SIG-M5 treated with dmso at 0.1 percent for 504 hours (cell line): Measurements from ENCODE around the gene SDC4.

ENCODE experiments used
- DNase-seq: peaks from one replicate; lab custom pipeline; 2025; ENCODE audit not compliant: unreplicated experiment; lab: John Stamatoyannopoulos, UW

The SDC4 gene

DNA sequence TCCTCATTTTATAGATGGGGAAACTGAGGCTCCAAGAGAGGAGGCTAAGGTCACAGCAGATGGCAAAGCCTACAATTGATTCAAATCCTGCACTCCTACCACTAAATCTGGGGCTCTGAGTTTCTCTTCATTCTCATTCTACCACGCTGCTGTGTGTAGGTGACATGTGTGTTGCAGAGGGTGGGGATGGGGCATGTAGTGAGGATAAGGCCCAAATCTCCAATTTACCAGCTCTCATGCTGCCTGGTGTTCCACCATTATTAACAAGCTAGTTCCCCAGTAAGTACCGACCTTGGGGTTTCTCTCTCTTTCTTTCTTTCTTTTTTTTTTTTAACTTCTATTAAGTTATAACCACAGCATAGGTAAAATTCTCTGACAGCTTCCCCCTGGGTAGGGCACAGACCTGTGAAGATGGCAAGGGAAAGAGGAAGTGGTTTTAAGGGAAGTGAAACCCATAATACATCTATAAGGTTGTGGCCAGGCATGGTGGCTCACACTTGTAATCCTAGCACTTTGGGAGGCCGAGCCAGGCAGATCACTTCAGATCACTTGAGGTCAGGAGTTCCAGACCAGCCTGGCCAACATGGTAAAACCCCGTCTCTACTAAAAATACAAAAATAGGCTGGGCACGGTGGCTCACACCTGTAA lies 27.2 kb downstream of the SDC4 start:
- peak; percentile 91 for DNase-seq

DNA sequence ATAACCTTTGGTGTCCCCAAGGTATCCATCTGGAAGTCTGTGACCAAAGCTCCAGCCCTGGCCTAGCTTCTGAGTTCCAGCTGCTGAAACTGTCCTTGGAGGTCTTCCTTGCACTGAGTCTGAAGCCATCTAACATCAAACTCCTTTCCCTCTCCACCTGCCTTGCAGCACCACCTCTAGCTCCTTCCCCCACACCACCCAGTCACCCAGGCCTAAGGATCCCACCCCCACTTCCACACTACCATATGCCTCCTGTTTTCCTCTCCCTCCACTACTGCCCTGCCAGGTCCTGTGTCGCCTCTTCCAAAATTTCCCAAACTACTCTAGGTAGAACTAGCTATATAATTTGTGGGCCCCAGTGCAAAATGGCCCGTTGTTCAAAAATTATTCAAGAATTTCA lies 29.3 kb downstream of the SDC4 start:
- DNase-seq, result no peak

DNA sequence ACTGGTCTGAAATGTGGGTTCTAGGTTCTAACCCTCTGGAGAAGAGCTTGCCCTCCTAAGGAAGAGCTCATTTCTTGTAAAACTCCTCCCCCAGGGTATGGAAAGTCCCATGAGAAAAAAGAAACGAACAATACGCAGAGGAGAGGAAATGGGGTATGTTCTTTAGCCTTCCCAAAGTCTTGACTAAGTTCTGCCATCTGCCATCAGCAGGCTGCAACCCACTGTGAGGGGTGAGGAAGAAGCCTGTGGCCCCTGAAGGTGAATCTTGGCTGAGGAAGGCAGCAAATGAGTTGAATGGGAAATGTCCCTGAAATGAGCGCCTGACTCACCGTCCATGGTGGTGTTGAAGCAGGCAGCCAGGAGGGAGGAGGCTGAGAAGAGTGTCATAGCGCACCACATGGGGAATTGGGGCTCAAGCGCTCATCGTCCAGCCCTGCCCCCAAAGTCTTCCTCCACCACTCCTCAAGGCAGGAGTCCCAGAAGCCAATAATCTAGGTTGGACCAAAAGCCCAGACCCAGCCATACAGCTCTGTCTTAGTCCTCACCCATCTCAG lies 29.8 kb downstream of the SDC4 start:
- no peak for DNase-seq

DNA sequence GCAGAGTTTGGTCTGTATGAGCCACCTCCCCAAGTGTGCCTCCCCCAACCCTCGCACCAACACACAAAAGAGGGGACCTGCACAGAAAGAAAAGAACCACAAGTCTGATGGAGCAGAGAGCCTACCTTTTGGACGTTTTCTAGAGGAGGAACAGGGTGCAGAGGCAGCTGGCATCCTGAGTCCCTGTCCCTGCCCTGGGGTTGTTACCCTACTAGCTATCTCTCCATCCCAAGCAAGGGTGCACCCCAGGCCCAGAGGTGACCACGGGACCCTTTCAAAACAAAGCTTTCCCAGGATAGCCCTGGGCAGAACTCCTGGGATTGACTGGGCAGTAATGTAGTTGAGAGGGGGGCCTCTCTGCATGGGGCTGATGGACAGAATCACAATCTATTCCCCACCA lies 30.4 kb downstream of the SDC4 start:
- DNase-seq, result no peak

DNA sequence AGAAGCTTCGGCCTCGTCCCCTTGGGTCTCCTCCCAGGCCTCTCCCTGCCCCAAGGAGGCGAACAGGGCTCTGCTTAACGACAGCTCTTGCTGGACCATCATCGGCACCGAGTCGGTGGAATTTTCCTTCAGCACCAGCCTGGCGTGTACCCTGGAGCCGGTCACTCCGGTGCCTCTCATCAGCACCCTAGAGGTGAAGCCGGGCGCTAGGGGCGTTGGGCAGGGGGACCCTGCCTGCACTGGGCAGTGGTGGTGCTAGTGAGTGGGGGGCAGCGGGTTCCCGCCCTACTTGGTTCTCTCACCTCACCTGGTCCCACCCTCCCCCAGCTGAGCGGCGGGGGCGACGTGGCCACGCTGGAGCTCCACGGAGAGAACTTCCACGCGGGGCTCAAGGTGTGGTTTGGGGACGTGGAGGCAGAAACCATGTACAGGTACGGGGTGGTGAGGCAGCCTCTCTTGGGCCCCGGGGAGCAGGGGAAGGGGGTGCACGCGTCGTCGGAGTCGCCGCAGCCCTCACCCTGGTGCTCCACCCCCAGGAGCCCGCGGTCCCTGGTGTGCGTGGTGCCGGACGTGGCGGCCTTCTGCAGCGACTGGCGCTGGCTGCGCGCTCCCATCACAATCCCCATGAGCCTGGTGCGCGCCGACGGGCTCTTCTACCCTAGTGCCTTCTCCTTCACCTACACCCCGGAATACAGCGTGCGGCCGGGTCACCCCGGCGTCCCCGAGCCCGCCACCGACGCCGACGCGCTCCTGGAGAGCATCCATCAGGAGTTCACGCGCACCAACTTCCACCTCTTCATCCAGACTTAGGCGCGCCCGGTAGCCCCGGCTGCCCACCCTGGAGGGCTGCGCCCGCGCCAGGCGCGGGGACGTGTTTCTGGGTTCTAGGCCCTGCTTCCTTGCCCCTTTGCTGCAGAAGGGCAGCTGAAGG lies 31.8 kb downstream of the SDC4 start:
- no peak for DNase-seq

DNA sequence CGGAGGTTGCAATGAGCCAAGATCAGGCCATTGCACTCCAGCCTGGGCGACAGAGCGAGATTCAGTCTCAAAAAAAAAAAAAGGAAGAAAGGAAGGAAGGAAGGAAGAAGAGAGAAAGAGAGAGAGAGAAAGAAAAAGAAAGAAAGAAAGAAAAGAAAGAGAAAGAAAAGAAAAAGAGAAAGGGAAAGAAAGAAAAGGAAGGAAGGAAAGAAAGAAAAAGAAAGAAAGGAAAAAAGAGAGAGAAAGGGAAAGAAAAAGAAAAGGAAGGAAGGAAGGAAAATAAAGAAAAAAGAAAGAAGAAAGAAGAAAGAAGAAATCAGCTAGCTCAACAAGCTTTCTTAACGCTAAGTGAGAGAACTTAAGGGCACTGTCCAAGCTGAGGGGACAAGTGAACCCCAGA lies 32.6 kb downstream of the SDC4 start:
- no peak for DNase-seq

DNA sequence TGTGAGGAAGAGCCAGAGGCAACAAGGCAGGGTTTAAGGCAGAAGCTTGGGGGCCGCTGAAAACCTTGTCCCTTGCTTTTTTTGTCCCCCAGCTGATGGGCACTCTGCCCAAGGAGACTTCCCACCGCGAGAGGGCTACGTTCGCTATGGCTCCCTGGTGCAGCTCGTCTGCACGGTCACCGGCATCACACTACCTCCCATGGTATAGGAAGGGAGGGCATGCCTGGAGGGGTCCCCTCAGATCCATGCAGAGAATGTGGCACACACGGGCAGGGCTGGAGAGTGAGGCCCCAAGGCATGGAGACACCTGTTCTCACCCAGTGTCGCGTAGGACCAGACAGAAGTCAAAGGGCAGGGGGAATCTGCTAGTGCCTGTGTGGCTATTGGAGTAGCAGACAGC lies 34.3 kb downstream of the SDC4 start:
- DNase-seq, result no peak

DNA sequence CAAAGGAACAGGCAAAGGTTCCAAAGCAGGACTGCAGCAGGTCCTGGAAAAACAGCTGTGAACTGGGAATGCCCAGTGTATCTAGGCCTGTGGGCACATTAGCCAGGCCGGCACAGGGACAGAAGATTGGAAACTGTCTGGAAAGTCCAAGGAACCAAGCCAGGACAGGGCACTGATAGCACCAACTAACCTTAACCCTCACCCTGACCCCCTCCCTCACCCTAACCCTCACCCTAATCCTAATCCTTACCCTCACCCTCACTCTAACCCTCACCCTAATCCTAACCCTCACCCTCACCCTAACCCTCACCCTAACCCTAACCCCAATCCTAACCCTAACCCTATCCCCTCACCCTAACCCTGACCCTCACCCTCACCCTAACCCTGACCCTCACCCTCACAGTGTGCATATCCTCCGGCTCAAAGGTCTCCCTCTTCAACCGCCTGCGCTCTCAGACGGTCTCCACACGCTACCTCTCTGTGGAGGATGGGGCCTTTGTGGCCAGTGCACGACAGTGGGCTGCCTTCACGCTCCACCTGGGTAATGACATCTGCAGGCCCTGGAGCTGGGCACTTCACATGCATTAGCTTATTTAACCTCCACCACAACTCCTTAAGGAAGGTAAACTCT lies 35.0 kb downstream of the SDC4 start:
- DNase-seq, result no peak

DNA sequence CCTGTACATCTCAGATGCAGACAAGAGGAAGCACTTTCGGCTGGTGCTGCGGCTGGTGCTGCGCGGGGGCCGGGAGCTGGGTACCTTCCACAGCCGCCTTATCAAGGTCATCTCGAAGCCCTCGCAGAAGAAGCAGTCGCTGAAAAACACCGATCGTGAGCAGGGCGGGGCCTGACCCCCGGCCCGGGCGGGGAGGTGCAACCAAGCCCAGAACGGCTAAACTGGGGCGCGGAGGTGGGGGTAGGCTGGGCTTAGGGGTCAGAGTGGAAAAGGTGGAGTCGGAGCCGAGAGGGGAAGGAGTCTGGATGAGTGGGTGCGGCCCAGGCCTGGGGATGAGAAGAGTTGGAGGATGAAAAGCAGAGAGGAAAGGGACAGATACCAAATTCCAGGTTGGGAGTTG lies 36.0 kb downstream of the SDC4 start:
- no peak for DNase-seq

DNA sequence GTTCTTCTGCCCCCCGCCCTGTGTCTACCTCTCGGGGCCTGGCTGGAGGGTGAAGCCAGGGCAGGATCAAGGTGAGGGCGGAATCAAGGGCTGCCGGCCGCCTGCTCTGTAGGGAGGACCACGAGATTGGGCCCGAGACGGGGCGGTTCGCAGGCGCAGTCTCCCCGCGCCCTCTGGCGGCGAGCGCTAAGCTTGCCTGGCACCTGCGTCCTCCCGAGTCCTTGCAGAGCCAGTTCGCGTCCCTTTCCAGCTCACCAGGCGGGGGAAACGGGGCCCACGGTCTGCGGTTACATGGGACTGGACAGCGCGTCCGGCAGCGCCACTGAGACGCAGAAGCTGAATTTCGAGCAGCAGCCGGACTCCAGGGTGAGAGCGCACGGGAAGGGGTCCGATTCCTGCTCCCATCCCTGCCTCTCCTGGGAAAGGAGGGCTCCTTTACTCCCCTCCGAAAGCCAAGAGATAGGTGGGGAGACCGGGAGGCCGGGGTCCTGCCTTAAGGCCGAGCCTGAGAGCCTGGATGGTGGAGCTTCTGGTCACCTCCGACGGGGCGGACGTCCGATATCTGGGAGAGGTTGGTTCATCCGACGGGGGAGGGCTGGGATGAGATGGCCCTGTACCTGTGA lies 36.5 kb downstream of the SDC4 start:
- peak; percentile 45 for DNase-seq

DNA sequence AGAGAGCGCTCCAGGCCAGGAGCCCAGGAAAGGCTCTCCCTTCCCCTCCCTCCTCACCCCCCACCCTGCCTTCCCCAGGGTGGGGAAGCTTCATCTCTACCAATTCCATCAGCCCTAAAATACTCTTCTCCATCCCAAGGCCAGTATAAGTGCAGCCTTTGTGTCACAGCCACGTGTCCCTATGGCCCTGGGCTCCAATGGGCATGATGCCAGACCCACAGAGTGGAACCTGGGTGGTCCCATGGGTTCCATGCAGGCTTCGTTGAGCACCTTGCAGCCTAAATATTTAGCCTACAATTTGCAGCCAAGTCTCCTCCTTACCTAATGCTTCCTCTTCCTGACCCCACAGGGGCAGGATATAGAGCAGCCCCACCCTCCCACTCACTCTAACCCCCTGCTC lies 39.1 kb downstream of the SDC4 start:
- DNase-seq, result no peak

DNA sequence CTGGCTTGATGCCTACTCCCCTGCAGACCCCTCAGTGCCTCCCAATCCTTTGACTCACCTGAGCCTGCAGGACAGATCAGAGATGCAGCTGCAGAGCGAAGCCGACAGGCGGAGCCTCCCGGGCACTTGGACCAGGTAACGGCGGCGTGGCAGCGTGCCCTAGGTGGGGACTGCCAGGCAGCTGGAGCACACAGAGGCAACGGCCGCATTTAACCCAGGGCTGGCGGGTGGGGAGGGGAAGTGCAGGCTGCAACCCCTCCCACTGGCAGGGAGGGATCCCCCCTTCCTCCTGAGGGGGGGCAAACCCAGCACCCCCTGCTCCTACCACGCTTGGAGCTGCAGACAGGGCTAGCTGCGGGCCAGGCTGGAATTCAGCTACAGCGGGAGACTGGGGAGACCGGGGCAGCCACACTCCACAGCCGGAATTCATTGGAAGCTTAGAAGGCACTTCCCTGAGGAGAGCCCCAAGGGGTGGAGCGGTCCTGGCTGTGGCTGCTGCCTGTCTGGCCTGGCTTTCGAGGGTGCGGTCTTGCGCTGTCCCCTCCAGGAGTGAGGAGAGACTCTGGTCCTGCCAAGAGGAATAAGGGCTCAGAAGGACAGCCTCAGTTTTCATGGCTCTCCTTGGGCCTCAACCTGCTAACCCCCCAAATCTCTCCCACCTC lies 40.0 kb downstream of the SDC4 start, which contains the start of gene MATN4:
Gene MATN4, minus strand, starts transcription at position 183 of the 662 bp plus-strand sequence. CDS start 2,717 bp downstream, outside the sequence.
- no peak for DNase-seq

DNA sequence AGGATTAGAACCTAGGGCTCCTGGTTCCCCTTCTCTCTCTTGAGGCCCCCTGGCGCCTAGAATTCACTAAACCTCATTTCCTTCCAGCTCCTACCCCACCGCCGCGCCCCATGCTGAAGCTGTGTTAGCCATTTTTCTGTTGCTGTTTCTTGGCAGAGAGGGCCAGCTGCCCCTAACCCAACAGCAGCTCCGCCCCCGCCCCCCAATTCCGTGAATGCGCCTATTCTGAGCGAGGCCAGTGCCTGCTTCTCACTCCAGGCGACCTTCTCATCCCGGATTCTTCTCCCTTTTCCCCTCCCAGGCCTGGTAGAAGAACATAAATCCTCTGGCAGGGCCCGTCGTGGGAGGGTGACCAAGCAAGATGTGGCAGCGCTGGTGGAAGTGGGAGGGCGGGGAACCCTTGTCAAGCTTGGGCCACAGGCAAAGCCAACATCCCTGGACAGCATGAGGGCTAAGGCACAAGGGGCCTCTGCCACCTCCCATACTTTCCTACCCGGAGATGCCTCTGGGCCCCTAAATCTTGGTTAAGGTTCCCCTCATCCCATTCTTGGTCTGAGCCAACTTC lies 41.1 kb downstream of the SDC4 start:
- DNase-seq, result no peak

DNA sequence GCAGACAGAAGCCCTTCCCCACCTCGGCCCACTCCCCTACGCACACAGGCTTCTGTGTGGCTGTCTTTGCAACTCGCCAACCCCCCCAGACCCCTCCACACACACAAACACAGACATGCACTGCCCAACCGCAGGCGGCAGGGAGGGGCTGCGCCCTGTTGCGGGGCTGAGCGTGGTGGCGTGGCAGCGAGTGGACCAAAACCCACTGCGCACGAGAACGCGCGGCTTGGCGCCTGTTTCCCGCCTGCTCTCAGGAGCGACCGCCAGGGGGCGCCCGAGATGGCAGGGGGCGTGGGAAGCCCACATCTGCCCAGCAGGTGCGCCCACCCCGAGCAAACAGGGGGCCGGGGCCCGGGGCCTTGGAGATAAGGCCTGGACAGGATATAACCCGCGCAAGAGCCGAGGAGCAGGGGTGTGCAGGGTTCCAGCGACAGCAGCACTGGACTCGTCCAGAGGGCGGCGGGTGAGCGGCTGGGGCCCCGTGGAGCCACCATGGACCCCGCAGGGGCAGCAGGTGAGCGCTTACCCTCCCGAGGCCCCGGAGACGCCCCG lies 41.7 kb downstream of the SDC4 start, which contains the start of gene RBPJL:
Gene RBPJL, plus strand, starts transcription at position 410 of the 552 bp plus-strand sequence. Its CDS starts 83 bp downstream, at position 493.
- DNase-seq, result no peak

DNA sequence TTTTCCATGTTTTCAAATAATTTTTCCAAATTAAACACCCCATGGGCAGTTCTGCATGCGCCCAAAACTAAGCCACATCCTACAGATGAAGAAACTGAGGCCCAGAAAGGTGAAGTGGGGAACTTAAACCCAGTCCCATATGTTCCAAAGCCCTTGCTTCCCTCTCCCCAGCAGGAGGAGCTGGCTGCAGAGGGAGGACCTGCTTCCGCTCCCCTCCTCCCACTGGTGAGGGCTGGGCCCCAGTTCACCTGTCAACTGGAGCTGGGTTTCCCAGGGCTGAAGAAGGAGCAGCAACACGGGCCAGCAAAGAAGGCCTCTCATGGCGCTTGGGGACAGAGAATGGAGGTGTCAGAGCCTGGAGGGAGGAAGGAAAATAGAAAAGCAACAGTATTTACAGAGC lies 43.0 kb downstream of the SDC4 start:
- no peak for DNase-seq

DNA sequence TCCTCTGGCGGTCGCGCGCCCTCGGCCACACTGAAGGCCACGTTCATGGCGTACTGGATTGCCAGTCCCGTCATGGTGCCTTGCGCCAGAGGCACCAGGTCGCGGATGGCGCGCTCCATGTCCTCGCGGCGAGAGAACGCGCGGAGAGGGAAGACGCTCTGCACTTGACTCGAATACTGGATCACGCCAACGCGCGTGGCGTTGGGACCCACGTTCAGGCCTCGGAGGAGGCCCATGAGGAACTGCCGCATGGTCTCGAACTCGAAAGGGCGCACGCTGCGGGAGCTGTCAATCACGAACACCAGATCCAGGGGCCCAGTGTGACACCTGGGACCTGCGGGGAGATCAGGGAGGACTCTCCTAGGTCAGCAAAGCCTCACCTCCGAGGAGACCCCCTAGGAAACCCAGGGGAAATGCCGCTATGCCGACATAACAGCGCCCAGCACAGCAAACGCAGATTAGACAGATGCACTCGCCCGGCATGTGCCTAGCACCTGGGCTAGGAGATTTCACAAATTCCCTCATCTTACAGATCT lies 43.7 kb downstream of the SDC4 start:
- DNase-seq, result no peak

DNA sequence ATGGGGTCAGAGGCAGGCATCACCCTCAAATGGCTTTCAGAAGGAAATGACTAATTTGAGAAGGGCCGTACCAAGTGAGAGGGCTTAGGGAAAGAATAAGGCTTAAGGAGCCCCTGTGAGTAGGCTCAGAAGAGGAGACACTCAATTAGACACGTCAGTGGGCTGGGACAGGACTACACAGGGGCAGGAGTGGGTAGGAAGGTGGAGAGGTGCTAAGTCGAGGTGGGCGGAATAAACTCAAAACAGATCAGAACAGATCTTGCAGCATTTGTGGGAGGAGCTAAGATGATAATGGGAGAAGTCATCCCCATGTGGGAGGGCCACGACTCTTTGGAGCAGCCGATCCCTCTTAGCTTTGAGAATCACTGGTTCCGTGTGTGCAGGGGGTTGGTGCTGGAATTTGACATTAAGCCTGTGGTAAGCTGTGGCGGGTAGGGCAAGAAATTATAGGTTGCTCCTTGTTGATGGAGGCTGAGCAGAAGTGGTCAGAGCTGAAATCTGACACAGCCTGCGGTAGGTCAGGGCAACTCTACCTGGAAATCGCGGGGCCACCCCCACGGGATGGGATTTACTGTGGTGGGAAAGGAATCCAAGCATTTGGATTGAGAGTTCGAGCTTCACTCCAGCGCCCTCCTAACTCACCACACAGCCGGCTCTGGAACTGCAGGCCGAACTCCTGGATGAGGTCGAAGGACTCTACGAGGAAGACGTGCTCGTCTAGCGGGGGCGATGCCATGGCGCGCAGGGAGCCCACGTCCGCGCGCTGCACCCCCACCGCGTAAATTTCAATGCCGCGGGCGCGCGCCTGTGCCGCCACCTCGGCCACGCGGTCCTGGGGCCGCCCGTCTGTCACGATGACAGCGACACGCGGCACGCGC lies 44.4 kb downstream of the SDC4 start:
- DNase-seq, result no peak

DNA sequence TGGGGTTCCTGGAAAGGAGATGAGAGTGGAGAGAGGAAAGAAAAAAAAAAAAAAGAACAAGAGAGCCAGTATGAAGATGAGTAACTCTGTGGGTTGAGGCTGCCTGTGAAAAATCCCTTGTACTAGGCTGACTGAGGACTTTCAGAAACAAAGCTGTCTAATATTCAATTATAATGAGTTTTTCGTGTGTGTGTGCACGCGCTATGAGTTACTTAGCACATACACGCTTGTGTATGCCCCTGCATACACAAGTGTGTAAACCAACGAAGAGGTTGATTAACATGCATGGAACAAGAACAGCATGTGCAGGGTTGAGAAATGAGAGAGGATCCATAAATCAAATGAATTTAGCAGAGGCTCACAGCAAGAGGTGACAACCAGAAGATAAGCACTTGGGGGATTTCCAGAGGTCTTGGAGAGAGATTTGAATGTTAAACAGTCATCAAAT lies 46.4 kb downstream of the SDC4 start:
- DNase-seq, result no peak

DNA sequence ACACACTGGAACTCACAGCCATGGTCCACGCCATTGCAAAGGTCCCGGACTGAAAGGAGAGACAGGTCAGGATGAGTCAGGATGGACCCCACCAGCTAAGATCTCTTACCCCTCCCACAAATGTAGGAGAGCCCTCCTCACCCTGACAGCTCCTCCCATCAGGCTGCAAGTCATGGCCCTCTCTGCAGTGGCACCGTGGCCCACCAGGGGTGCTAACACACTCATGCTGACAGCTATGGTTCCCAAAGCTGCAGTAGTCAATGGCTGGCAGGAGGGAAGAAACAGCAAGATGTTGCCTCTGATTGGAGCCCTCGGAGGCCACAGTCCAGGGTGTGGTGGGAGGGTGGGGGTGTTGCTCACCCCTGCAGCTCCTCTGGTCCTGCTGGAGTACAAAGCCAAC lies 47.3 kb downstream of the SDC4 start:
- peak; percentile 33 for DNase-seq
